ENCODE measurements around the gene OPRL1.
"Not testable (repeated sequence)": the region's sequence is repeated elsewhere in the genome, so short reads cannot be mapped to it uniquely, and the experiment has no call there.

DNA sequence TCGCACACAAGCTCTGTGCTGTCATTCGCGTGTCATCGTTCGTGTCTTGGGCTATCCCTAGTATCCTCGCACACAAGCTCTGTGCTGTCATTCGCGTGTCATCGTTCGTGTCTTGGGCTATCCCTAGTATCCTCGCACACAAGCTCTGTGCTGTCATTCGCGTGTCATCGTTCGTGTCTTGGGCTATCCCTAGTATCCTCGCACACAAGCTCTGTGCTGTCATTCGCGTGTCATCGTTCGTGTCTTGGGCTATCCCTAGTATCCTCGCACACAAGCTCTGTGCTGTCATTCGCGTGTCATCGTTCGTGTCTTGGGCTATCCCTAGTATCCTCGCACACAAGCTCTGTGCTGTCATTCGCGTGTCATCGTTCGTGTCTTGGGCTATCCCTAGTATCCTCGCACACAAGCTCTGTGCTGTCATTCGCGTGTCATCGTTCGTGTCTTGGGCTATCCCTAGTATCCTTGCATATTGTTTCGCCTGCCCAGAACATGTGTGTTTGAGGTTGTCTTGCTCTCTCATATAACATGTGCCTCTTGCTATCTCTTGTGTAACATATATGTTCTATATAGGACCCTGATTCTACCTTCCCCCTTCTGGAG, 7.4 kb downstream of the OPRL1 start:
- TF ChIP-seq, protein P1, sequence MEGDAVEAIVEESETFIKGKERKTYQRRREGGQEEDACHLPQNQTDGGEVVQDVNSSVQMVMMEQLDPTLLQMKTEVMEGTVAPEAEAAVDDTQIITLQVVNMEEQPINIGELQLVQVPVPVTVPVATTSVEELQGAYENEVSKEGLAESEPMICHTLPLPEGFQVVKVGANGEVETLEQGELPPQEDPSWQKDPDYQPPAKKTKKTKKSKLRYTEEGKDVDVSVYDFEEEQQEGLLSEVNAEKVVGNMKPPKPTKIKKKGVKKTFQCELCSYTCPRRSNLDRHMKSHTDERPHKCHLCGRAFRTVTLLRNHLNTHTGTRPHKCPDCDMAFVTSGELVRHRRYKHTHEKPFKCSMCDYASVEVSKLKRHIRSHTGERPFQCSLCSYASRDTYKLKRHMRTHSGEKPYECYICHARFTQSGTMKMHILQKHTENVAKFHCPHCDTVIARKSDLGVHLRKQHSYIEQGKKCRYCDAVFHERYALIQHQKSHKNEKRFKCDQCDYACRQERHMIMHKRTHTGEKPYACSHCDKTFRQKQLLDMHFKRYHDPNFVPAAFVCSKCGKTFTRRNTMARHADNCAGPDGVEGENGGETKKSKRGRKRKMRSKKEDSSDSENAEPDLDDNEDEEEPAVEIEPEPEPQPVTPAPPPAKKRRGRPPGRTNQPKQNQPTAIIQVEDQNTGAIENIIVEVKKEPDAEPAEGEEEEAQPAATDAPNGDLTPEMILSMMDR (IDR thresholded peaks at IDR 0.05): not testable (repeated sequence)
- not testable (repeated sequence) for TF ChIP-seq POLR2AphosphoS5 (IDR thresholded peaks at IDR 0.05)
